ENCODE results near the gene MIAT.

- TF ChIP-seq CTCF (CRISPR knock-in tag; IDR thresholded peaks at IDR 0.05) (no peak), MEIS2 (CRISPR knock-in tag; IDR thresholded peaks at IDR 0.05) (no peak), ISL2 (CRISPR knock-in tag; IDR thresholded peaks at IDR 0.05) (no peak), NFYB (CRISPR knock-in tag; IDR thresholded peaks at IDR 0.05) (no peak), RFXANK (CRISPR knock-in tag; IDR thresholded peaks at IDR 0.05) (no peak), EZH2 (conservative IDR thresholded peaks at IDR 0.05; ENCODE audit: low read depth, low read length) (no peak), USF2 (IDR thresholded peaks at IDR 0.05; ENCODE audit: low read depth, low read length) (no peak), USF2 (CRISPR knock-in tag; IDR thresholded peaks at IDR 0.05; ENCODE audit: borderline replicate concordance) (no peak)
These were observed 38.9 kb upstream of the MIAT start for GRCh38 chr22:26618455-26618854.
